Neural progenitor cell (in vitro differentiated cells): ENCODE results near the gene LHX4. TPM values are rescaled to one million over a fixed set of nuclear protein-coding genes. Genes with fewer than 3 reads are reported as not detected.

Experiments used
- DNase-seq: peaks from one replicate; pipeline ENCODE4 v3.0.0-alpha.2; 2016; ENCODE audit warnings: low spot score
- H2AFZ ChIP-seq: fragments of 200-600 bp; sonication (generic); replicated peaks from 2 replicates; pipeline ENCODE4 v1.6.1; 2016; ENCODE audit warnings: antibody characterized with exemption
- H3F3A ChIP-seq: fragments of 200-600 bp; sonication (generic); 2 replicates; pipeline ENCODE4 v1.6.1; 2016; ENCODE audit warnings: antibody characterized with exemption, low read depth
- H3K27ac ChIP-seq: fragments of 200-600 bp; sonication (generic); 2 replicates; pipeline ENCODE4 v1.5.1; 2016; ENCODE audit warnings: mild to moderate bottlenecking
- H3K27me3 ChIP-seq: fragments of 200-600 bp; sonication (generic); 2 replicates; pipeline ENCODE4 v1.6.1; 2016; ENCODE audit warnings: mild to moderate bottlenecking, moderate library complexity
- H3K36me3 ChIP-seq: fragments of 200-600 bp; sonication (generic); 2 replicates; pipeline ENCODE4 v1.5.1; 2016
- H3K4me1 ChIP-seq: fragments of 200-600 bp; sonication (generic); 2 replicates; pipeline ENCODE4 v1.6.1; 2016; ENCODE audit warnings: mixed run types
- H3K4me2 ChIP-seq: fragments of 200-600 bp; sonication (generic); 2 replicates; pipeline ENCODE4 v1.6.1; 2016
- H3K4me3 ChIP-seq: fragments of 200-600 bp; sonication (generic); 2 replicates; pipeline ENCODE4 v1.5.1; 2016
- H3K79me2 ChIP-seq: fragments of 200-600 bp; sonication (generic); 2 replicates; pipeline ENCODE4 v1.6.1; 2016; ENCODE audit warnings: low read depth
- H3K9ac ChIP-seq: fragments of 200-600 bp; sonication (generic); 2 replicates; pipeline ENCODE4 v1.6.1; 2016
- H3K9me3 ChIP-seq: fragments of 200-600 bp; sonication (generic); 2 replicates; pipeline ENCODE4 v1.5.1; 2016; ENCODE audit warnings: low read depth
- H4K20me1 ChIP-seq: fragments of 200-600 bp; sonication (generic); 2 replicates; pipeline ENCODE4 v1.6.1; 2016; ENCODE audit warnings: low read depth
- H3K27ac Mint-ChIP-seq: 3 replicates; pipeline ENCODE4 v1.8.0; 2021; ENCODE audit warnings: mixed read lengths
- H3K27me3 Mint-ChIP-seq: 2 replicates; pipeline ENCODE4 v1.8.0; 2022; ENCODE audit warnings: low read depth, mild to moderate bottlenecking, inconsistent platforms, moderate library complexity, mixed read lengths; ENCODE audit not compliant: insufficient read depth
- H3K36me3 Mint-ChIP-seq: 3 replicates; pipeline ENCODE4 v1.8.0; 2021; ENCODE audit warnings: mixed read lengths
- H3K4me1 Mint-ChIP-seq: 3 replicates; pipeline ENCODE4 v1.8.0; 2021; ENCODE audit warnings: mixed read lengths
- H3K4me3 Mint-ChIP-seq: 3 replicates; pipeline ENCODE4 v1.8.0; 2021; ENCODE audit warnings: mild to moderate bottlenecking, moderate library complexity, mixed read lengths
- H3K9me3 Mint-ChIP-seq: 3 replicates; pipeline ENCODE4 v1.8.0; 2020; ENCODE audit warnings: mixed read lengths
- EZH2 ChIP-seq: fragments of 200-600 bp; sonication (generic); IDR thresholded peaks from 2 replicates; pipeline ENCODE4 v1.6.1; 2017; ENCODE audit warnings: antibody characterized with exemption, mild to moderate bottlenecking, moderate library complexity
- EZH2phosphoT487 ChIP-seq: fragments of 200-600 bp; sonication (generic); IDR thresholded peaks from 2 replicates; pipeline ENCODE4 v1.6.1; 2017; ENCODE audit warnings: antibody characterized with exemption
- total RNA-seq: library from RNA; depleted of rRNA; stranded (reverse); fragments of >200 nt; gene quantifications from 2 replicates; pipeline ENCODE4 v1.2.3, GENCODE V29; 2015; ENCODE audit warnings: low replicate concordance
- TF ChIP-seq, protein P1 (sequence below): fragments of 200-600 bp; sonication (generic); IDR thresholded peaks from 2 replicates; pipeline ENCODE4 v1.5.1; 2017; ENCODE audit warnings: antibody characterized with exemption, mild to moderate bottlenecking

The LHX4 gene
- total RNA-seq, 1 donor from 2014 or later, result not detected

DNA sequence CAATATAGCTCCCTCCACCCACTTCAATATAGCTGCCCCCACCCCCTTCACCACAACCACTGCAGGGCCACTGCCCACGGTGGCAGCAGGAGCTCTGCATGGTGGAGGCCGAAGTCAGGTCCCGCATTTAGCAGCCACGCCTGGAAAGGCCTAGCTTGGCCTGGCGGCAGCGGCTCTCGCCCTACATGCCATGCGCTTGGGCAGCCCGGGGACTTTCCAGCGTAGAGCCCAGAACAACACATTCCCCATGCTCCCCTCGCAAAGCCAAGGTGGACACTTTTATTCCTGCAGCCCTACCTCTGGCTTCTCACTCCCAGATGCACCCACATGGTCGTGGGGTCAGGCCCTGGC is 37.1 kb downstream of the LHX4 start:
- DNase-seq, result no peak
- H3K79me2 ChIP-seq, result no peaks in the 10 kb centered on the region
- Mint-ChIP-seq H3K4me1 (peaks cover 45% of the 10 kb centered on the region), H3K9me3 (no peaks in the 10 kb centered on the region), H3K27ac (no peak overlapping the region), H3K27me3 (peaks cover under 1% of the 10 kb centered on the region), H3K4me3 (no peak overlapping the region), H3K36me3 (peaks cover 4% of the 10 kb centered on the region)
- H3K9ac ChIP-seq, result no peak overlapping the region
- peaks cover 16% of the 10 kb centered on the region for H4K20me1 ChIP-seq
- no peaks in the 10 kb centered on the region for H3K9me3 ChIP-seq
- H3F3A ChIP-seq, result peaks cover 42% of the 10 kb centered on the region
- no peak overlapping the region for H2AFZ ChIP-seq
- no peaks in the 10 kb centered on the region for H3K36me3 ChIP-seq
- H3K4me1 ChIP-seq, result peaks cover 68% of the 10 kb centered on the region
- no peak overlapping the region for H3K27ac ChIP-seq
- no peak overlapping the region for H3K4me2 ChIP-seq
- TF ChIP-seq EZH2 (no peak), EZH2phosphoT487 (no peak)
- TF ChIP-seq, protein P1, sequence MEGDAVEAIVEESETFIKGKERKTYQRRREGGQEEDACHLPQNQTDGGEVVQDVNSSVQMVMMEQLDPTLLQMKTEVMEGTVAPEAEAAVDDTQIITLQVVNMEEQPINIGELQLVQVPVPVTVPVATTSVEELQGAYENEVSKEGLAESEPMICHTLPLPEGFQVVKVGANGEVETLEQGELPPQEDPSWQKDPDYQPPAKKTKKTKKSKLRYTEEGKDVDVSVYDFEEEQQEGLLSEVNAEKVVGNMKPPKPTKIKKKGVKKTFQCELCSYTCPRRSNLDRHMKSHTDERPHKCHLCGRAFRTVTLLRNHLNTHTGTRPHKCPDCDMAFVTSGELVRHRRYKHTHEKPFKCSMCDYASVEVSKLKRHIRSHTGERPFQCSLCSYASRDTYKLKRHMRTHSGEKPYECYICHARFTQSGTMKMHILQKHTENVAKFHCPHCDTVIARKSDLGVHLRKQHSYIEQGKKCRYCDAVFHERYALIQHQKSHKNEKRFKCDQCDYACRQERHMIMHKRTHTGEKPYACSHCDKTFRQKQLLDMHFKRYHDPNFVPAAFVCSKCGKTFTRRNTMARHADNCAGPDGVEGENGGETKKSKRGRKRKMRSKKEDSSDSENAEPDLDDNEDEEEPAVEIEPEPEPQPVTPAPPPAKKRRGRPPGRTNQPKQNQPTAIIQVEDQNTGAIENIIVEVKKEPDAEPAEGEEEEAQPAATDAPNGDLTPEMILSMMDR, result no peak
- no peak overlapping the region for H3K4me3 ChIP-seq
- H3K27me3 ChIP-seq, result no peaks in the 10 kb centered on the region

DNA sequence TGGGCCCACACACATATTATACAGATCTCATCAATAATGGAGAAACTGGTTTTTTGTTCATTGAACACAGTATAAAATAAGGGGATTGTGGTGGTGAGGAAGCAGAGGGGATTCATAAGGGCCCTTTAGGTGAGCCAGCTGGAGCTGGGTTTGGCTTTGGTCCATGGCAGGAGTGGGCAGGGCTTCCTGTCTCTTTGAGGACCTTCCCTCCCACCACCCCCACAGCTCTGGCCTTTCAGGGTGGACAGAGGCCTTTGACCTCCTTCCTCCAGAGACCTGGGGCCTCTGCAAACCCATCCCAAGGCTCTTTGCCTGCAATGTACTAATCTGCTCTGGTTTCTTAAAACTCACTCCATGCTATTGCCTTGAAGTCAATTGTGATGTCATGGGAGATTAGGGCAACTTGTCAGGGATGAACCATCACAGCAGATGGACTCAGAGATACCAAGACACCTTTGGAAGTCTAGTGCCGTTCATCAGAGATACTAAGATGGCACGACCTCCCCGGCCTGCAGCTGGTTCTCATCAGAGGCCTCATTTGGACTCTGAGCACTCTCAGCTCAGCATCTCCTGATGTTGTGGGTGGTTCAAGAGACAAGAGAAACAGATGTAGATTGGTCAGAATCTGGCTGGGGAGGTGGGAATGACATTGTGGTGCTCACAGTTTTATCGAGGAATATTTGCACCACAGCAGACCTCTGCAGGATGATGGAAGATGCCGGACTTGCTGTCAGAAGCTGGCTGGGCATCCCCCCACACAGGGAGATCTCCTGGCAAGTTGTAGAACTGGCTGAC is 37.9 kb downstream of the LHX4 start:
- H3K4me3 ChIP-seq, result peak overlapping the region; percentile 4
- H3K79me2 ChIP-seq, result no peaks in the 10 kb centered on the region
- Mint-ChIP-seq H3K36me3 (peaks cover 4% of the 10 kb centered on the region), H3K4me1 (peaks cover 45% of the 10 kb centered on the region), H3K9me3 (no peaks in the 10 kb centered on the region), H3K27ac (peak overlapping the region; percentile 38), H3K4me3 (no peak overlapping the region), H3K27me3 (peaks cover 2% of the 10 kb centered on the region)
- H3K36me3 ChIP-seq, result no peaks in the 10 kb centered on the region
- H3K27ac ChIP-seq, result peak overlapping the region; percentile 30
- no peak overlapping the region for H3K9ac ChIP-seq
- H3K27me3 ChIP-seq, result no peaks in the 10 kb centered on the region
- peaks cover 16% of the 10 kb centered on the region for H4K20me1 ChIP-seq
- H3F3A ChIP-seq, result peaks cover 42% of the 10 kb centered on the region
- peaks cover 72% of the 10 kb centered on the region for H3K4me1 ChIP-seq
- H3K9me3 ChIP-seq, result no peaks in the 10 kb centered on the region
- H2AFZ ChIP-seq, result no peak overlapping the region
- DNase-seq, result no peak
- H3K4me2 ChIP-seq, result peak overlapping the region; percentile 69
- TF ChIP-seq EZH2 (no peak), EZH2phosphoT487 (no peak)
- TF ChIP-seq, protein P1, result no peak

DNA sequence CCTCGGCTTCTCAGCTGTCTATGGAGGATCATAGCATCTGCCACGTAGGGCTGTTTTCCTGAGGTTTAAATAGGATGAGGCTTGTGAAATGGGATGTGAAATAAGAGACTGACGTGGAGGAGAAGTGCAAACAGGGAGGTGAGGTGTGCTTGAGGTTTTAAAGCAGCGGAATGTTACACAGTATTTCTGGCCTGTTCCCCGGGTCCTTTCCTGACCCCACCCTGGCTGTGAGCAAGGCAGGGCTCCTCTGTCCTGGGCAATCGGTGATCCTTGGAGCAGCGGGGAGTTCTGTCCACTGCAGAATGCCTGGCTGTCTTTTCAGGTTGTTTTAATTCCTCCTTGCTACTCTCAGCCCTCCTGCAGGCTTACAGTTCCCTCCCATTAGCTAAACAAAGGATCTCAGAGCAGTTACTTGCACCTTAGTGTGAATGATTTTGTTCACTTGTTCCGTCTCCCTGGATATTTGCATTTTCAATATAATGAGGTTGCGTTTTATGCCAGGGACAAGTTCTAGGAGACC is 38.6 kb downstream of the LHX4 start:
- Mint-ChIP-seq H3K27me3 (peaks cover 2% of the 10 kb centered on the region), H3K4me1 (peaks cover 45% of the 10 kb centered on the region), H3K9me3 (no peaks in the 10 kb centered on the region), H3K36me3 (peaks cover 8% of the 10 kb centered on the region), H3K4me3 (peak overlapping the region; percentile 16), H3K27ac (peak overlapping the region; percentile 38)
- Histone ChIP-seq H3K27me3 (no peaks in the 10 kb centered on the region), H4K20me1 (peaks cover 16% of the 10 kb centered on the region), H2AFZ (no peak overlapping the region), H3K4me1 (peaks cover 72% of the 10 kb centered on the region), H3K4me2 (peak overlapping the region; percentile 69), H3K9me3 (no peaks in the 10 kb centered on the region), H3K9ac (no peak overlapping the region), H3F3A (peaks cover 42% of the 10 kb centered on the region), H3K36me3 (no peaks in the 10 kb centered on the region), H3K4me3 (peak overlapping the region; percentile 4), H3K27ac (peak overlapping the region; percentile 30), H3K79me2 (no peaks in the 10 kb centered on the region)
- DNase-seq, result peak; percentile 76
- TF ChIP-seq EZH2 (no peak), EZH2phosphoT487 (no peak)
- TF ChIP-seq, protein P1, result no peak
